Suprapubic skin (tissue), 4 donors: Measurements from ENCODE around the gene TMEM91. TPM values are rescaled to one million over a fixed set of nuclear protein-coding genes. Genes with fewer than 3 reads are reported as not detected.

Experiments
- DNase-seq, 2 donors: peaks; one replicate each; pipeline ENCODE4 v3.0.0-alpha.2; 2019; ENCODE audit warnings: low spot score in 2 of 2
- H3K27ac ChIP-seq: fragments of 200-600 bp; sonication (generic); one replicate; pipeline ENCODE4 v1.5.1; 2019
- H3K27me3 ChIP-seq: fragments of 200-600 bp; sonication (generic); one replicate; pipeline ENCODE4 v1.5.1; 2019
- H3K36me3 ChIP-seq: fragments of 200-600 bp; sonication (generic); one replicate; pipeline ENCODE4 v1.5.1; 2019
- H3K4me1 ChIP-seq: fragments of 200-600 bp; sonication (generic); one replicate; pipeline ENCODE4 v1.5.1; 2019
- H3K4me3 ChIP-seq: fragments of 200-600 bp; sonication (generic); one replicate; pipeline ENCODE4 v1.5.1; 2019; ENCODE audit warnings: mild to moderate bottlenecking
- H3K9me3 ChIP-seq: fragments of 200-600 bp; sonication (generic); one replicate; pipeline ENCODE4 v1.5.1; 2019
- EP300 ChIP-seq: sonication (generic); formaldehyde crosslinking; IDR thresholded peaks from one replicate; pipeline ENCODE4 v1.6.1; 2017; ENCODE audit warnings: antibody characterized with exemption
- POLR2A ChIP-seq, 2 donors: fragments of 450-650 bp; IDR thresholded peaks; one replicate each; pipeline ENCODE4 v1.6.1; 2017; ENCODE audit warnings: antibody characterized with exemption in 2 of 2, mild to moderate bottlenecking in 2 of 2, moderate library complexity in 2 of 2
- POLR2AphosphoS5 ChIP-seq, 3 donors: sonication (generic); formaldehyde crosslinking; IDR thresholded peaks; one replicate each; pipeline ENCODE4 v1.6.1; 2017; ENCODE audit warnings: antibody characterized with exemption in 3 of 3
- WGBS: methylation state at CpG from one replicate; pipeline ENCODE4 v1.1.5; 2018; 5-methylcytosine and 5-hydroxymethylcytosine counted together
- total RNA-seq, 4 donors: library from RNA; depleted of rRNA; stranded (reverse); fragments of >200 nt; gene quantifications; one replicate each; pipeline ENCODE4 v1.1.0, GENCODE V29; 2016
- TF ChIP-seq, protein P1 (sequence below), 2 donors: fragments of 200-600 bp in 1 of 2; fragments of 450-650 bp in 1 of 2; sonication (generic) in 1 of 2; IDR thresholded peaks; one replicate each; pipeline ENCODE4 v1.5.1; 2016 to 2019; ENCODE audit warnings: antibody characterized with exemption in 2 of 2, mild to moderate bottlenecking in 1 of 2, moderate library complexity in 1 of 2

TMEM91 gene
- total RNA-seq: 100 to 1,000 TPM in 2 of 4 donors, 10 to 100 TPM in 2; 29.6 to 109 (median 88.1) TPM

GRCh38 chr19:41376241-41376997, at the start of gene TMEM91:
TMEM91 (plus strand) TSS chr19:41376533; CDS start chr19:41378310, 1,777 bp downstream.
- Histone ChIP-seq H3K36me3 (no peaks in the 10 kb centered on the region), H3K4me3 (peak within 1 kb of the TSS; percentile 58), H3K9me3 (no peaks in the 10 kb centered on the region), H3K27ac (peak within 1 kb of the TSS; percentile 64), H3K27me3 (no peaks in the 10 kb centered on the region), H3K4me1 (peaks cover 44% of the 10 kb centered on the region)
- WGBS: 2% methylated on average over 27 of the region's 47 CpGs
- TF ChIP-seq EP300: no peak
- no peak for TF ChIP-seq POLR2A (IDR thresholded peaks at IDR 0.05)
- TF ChIP-seq, protein P1, sequence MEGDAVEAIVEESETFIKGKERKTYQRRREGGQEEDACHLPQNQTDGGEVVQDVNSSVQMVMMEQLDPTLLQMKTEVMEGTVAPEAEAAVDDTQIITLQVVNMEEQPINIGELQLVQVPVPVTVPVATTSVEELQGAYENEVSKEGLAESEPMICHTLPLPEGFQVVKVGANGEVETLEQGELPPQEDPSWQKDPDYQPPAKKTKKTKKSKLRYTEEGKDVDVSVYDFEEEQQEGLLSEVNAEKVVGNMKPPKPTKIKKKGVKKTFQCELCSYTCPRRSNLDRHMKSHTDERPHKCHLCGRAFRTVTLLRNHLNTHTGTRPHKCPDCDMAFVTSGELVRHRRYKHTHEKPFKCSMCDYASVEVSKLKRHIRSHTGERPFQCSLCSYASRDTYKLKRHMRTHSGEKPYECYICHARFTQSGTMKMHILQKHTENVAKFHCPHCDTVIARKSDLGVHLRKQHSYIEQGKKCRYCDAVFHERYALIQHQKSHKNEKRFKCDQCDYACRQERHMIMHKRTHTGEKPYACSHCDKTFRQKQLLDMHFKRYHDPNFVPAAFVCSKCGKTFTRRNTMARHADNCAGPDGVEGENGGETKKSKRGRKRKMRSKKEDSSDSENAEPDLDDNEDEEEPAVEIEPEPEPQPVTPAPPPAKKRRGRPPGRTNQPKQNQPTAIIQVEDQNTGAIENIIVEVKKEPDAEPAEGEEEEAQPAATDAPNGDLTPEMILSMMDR (IDR thresholded peaks at IDR 0.05): no peak
- no peak for TF ChIP-seq POLR2AphosphoS5 (IDR thresholded peaks at IDR 0.05)
- DNase-seq: peak in 1 of 2 donors; percentile 76

GRCh38 chr19:41327076-41327575, 49.2 kb upstream of the TMEM91 start:
- Histone ChIP-seq H3K36me3 (peaks cover 17% of the 10 kb centered on the region), H3K4me3 (peak overlapping the region; percentile 43), H3K27me3 (no peaks in the 10 kb centered on the region), H3K9me3 (no peaks in the 10 kb centered on the region), H3K4me1 (peaks cover 74% of the 10 kb centered on the region), H3K27ac (peak overlapping the region; percentile 74)
- TF ChIP-seq EP300 (no peak), POLR2A (IDR thresholded peaks at IDR 0.05) (no peak), POLR2AphosphoS5 (IDR thresholded peaks at IDR 0.05) (no peak)
- TF ChIP-seq, protein P1 (IDR thresholded peaks at IDR 0.05): no peak
- DNase-seq: no peak
- 45% methylated on average over 7 of the region's 13 CpGs for WGBS

GRCh38 chr19:41327576-41328156, 48.7 kb upstream of the TMEM91 start:
- peak overlapping the region; percentile 43 for H3K4me3 ChIP-seq
- no peak for TF ChIP-seq POLR2AphosphoS5 (IDR thresholded peaks at IDR 0.05)
- TF ChIP-seq, protein P1 (IDR thresholded peaks at IDR 0.05): no peak
- TF ChIP-seq EP300: no peak
- no peak for TF ChIP-seq POLR2A (IDR thresholded peaks at IDR 0.05)
- no peaks in the 10 kb centered on the region for H3K27me3 ChIP-seq
- DNase-seq: peak; percentile 88 to 89
- WGBS: 45% methylated on average over 12 of the region's 33 CpGs
- peaks cover 17% of the 10 kb centered on the region for H3K36me3 ChIP-seq
- peaks cover 69% of the 10 kb centered on the region for H3K4me1 ChIP-seq
- peak overlapping the region; percentile 74 for H3K27ac ChIP-seq
- no peaks in the 10 kb centered on the region for H3K9me3 ChIP-seq

DNA sequence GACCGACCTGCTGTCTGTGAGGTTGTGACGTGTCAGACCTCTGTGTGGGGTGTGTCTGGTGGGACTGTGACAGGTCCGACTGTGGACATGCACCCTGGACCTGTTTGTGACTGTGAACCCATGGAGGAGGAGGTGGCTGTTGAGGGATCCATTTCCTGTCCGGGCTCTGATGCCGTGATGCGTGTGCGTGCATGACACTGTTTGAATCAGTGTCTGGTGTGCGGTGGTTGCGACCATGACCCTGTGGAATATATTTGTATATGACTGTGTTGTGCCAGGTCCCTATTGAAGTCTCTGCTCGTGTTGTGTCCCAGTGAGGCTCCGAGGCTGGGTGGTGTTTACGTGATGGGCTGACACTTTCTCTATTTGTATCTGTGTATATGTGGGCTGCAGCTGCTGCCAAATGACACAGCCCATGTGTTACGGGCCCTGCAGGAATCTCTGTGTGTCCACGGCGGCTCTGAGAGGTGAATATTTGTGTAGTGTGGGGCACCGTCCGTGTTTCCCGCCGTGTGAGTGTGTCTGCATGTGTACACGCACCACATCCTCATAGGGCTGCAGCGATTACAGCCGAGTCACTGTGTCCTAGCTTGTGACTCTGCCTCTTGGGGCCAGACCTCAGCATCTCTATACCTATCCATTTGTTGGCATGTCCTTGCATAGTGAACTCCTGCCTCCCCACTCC, 48.0 kb upstream of the TMEM91 start:
- Histone ChIP-seq H3K9me3 (no peaks in the 10 kb centered on the region), H3K4me3 (peak overlapping the region; percentile 43), H3K27me3 (no peaks in the 10 kb centered on the region), H3K36me3 (peaks cover 17% of the 10 kb centered on the region), H3K27ac (peak overlapping the region; percentile 74), H3K4me1 (peaks cover 62% of the 10 kb centered on the region)
- no peak for TF ChIP-seq POLR2AphosphoS5 (IDR thresholded peaks at IDR 0.05)
- TF ChIP-seq POLR2A (IDR thresholded peaks at IDR 0.05): no peak
- TF ChIP-seq EP300: no peak
- TF ChIP-seq, protein P1 (IDR thresholded peaks at IDR 0.05): no peak
- 35% methylated on average over 16 of the region's 22 CpGs for WGBS
- no peak for DNase-seq
